K562 treated with DMSO at 1 percent for 12 hours (cell line): ENCODE measurements around the gene PLK3. TPM values are rescaled to one million over a fixed set of nuclear protein-coding genes. Genes with fewer than 3 reads are reported as not detected.

Experiments
- total RNA-seq: library from RNA; unstranded; fragments of 300-600 nt; gene quantifications from 2 replicates; pipeline ENCODE4 v1.2.3, GENCODE V29; 2022; ENCODE audit not compliant: insufficient read depth

The PLK3 gene
- total RNA-seq, result 20.0 and 20.4 TPM in 2 replicates

DNA sequence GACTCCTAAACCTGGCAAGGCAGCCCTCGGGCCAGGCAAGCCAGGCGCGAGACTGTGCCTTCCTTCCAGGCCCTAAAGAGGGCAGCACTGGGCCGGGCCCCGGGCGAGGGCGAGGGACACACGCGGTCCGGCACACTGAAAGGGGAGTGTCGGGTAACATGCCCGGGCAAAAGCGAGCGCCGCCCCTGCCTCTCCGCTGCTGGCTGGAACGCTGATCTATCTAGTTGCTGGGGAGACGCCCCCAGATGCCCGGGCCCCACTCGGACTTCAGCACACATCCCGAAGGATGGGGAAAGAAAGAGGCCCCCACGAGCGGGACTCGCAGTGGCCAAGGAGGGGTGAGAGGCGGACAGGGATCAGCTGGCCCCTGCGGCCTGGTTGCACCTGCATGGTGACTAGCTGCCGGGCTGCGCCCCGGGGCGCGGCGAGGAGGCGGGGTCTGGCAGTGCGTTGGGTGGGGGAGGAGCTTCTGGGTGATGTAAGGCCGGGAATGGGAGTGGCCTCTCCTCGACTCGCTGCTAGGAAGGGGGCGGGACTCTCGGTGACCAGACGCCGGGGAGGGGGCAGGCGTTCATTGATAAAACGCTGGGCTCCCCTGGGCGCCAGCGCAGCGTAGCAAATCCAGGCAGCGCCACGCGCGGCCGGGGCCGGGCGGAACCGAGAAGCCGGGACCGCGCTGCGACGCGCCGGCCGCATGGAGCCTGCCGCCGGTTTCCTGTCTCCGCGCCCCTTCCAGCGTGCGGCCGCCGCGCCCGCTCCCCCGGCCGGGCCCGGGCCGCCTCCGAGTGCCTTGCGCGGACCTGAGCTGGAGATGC, at the start of gene PLK3:
Gene PLK3 (plus strand): TSS at position 608 of the 815 bp plus-strand sequence. CDS start 87 bp downstream, at position 695.

DNA sequence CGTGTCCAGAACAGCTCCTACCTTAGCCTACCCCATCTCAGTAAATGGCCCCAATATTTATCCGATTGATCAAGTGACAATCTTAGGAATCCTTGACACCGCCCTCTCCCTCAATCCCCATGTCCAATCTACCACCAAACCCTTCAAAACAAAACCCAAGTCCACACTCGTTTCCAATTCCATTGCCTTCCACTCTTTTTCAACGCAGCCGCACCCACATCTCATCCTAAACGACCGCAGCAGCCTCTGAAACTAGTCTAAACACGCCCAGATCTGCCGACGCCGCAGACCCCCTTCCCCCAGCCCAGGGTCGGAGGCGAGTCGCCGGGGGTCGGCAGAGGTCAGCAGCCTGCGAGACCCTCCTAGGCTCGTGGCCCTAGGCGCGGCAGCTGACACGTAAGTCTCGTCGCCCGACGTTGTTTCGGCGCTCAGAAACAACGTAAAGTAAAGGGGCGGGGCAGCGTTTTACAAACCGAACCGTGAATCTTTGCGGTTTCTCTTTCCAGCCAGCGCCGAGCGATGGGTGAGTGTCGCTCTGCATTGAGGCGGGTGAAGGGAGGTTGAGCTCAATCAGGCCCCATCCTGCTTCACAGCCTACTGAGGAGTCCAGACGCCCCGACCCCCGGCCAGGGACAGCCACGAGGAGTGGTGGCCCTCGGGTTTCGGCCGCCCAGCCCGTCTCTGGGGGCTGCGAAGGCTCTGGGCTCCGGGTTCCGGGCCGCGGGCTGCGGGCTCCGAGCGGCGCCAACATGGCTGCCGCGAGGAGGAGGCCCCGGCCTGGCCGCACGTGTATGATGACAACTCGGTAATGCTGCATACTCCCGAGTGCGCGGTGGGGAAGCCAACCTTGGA, 24.9 kb upstream of the PLK3 start, which contains the start of gene RPS8:
Gene RPS8 (plus strand): TSS at position 463 of the 852 bp plus-strand sequence. CDS start 57 bp downstream, at position 520.

DNA sequence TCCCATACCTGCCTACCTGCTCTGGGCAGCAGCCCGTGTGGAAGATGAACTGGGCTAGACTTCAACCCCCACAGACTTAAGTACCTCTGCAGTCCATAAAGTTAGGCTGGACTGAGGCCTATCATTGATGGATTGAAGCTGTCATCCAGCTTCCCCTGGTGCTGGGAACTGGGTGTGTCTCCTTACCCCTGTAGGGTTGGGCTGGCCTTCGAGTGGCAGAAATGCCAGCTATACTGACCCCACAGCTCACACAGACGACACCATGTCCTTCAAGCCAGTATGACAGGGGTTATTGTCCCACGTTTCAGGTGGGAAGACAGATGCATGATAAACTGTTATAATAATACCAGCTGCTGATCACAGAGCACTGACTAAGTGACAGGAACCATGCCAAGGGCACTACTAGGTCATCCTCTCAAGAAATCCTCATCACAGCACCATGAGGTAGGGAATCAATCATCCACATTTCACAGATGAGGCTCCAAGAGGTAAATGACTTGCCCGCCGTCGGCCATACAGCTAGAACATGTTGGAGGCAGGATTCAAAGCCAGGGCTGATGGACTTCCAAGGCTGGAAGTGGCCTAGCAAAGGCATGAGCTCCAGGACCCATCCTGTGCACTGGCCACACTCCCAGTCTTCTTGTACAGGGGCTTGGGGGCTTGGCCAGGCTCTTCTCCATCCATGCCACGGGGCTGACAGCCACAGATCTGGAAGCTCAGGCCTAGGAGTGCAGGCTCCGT, 11.9 kb upstream of the PLK3 start, which contains the start of gene BEST4:
Gene BEST4 (minus strand): TSS at position 51 of the 741 bp plus-strand sequence. CDS start 465 bp downstream, outside the sequence.

DNA sequence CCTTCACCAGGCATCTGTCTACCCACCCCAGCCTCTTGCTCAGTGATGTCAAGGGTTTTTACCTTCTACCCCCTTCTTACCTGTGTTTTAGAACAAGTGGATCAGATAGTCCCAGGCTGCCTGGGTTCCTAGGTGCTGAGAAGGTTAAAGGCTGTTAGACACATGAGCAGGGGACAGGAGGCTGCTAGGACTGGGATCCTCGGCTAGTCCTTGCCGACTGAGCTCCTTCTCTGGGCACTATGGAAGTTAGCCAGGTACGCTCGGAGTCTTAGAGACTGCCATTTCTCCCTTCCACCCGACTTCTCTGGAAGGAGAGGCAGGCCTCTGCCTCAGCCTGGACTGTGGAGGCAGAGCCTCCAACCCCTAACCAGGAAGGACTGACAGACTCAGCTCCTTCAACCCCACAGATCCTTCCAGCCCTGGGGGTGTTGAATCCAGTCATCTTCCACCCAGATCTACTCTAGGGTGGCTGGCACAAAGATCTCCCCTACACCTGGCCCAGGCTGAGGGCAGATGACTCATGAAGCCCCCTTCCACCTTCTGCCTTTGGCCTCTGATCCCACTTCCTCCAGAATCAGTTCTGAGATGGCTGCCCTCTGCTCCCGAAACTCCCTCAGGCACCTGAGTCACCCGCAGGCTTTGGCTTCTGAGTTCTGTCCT, 6.7 kb downstream of the PLK3 start, which contains the start of gene DYNLT4:
Gene DYNLT4 (minus strand): TSS at position 648 of the 660 bp plus-strand sequence. CDS start 683 bp downstream, outside the sequence.

DNA sequence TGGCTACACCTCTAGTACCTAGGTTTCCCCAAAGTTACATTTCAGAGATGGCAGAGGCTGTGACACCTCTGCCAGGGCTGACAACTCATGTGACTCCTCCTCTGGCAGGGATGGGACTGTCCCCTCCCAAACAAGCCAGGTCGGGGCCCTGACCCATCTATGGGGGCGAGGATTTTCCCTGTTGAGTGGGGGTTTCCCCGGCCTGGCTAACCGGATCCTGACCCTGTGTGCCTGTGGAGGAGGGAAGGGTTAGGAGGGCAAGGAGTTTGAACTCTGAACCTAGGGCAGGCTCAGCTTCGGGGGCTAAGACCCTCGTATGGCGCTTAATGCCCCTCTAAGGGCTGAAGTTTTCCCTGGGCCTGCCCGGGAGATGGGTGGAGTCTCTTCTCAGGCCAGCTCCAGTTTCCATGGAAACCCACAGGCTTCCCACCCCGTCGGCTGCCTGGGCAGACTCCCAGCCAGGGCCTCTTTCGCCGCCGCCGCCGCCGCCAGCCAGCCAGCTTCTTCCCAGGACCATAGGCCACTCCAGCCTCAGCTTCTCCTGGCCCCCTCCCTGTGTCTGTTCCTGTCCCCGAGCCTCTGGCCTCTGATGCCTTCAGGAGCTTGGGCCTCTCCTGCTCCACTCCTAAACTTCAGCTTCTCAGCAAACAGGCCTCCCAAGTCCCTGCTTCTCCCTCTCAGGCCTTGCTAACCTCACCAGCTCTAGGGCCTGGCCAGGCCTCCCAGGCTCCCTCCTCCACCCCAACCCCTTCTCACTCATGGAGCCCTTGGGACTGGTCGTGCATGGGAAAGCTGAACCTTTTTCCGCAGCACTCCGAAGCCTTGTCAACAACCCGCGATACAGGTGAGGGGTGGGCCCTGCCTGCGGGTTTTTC, 8.1 kb downstream of the PLK3 start, which contains the start of gene BTBD19:
Gene BTBD19 (plus strand): TSS at position 461 of the 875 bp plus-strand sequence. CDS start 298 bp downstream, at position 759.

DNA sequence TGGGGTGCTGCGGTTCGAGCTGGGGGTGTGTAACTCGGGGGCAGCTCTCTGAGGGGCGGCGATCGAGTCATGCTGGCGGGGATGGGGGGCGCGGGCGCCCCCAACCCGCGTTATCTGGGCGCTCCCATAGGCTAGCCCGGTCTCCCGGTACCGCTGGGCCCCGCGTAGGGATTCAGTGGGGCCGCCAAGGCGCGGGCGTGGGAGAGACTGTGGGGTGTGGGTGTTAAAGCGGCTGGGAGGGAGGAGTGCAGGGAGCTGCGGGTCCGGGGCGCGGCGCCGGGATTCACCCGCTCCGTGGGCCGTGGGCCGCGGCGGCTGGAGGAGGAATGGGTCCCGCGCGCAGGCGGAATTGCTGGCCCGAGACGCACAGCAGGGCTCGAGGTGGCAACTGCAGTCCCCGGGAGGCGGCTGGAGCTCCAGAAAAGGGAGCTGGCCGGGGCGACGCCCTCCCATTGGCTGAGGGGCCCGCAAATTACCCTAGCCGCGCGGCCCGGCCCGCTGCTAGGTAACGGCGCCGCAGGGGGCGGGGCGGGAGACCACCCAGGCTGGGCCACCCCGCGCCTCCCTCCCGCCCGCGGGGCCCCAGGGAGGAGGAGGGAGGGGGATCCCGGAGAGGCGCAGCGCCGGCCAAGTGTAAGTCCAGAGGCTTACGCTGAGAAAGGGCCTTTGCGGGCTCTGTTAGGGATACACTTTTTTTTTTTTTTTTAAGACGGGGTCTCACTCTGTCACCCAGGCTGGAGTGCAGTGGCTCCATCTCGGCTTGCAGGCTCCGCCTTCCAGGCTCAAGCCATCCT, 42.9 kb downstream of the PLK3 start, which contains the start of gene PTCH2:
Gene PTCH2 (minus strand): TSS at position 392 of the 794 bp plus-strand sequence. CDS start 321 bp downstream, at position 71.

Other genes with a start within 250 kb of the PLK3 start
- gene TMEM53, start 125.9 kb upstream of the PLK3 start, total RNA-seq, result 11.5 and 13.9 TPM in 2 replicates
- gene ARMH1, start 125.7 kb upstream of the PLK3 start, total RNA-seq, result not detected in 2 replicates
- not detected in 2 replicates for gene RNU5D-1, start 69.2 kb upstream of the PLK3 start, total RNA-seq
- 147 and 212 TPM in 2 replicates for gene KIF2C, start 60.5 kb upstream of the PLK3 start, total RNA-seq
- gene RPS8, start 24.8 kb upstream of the PLK3 start, total RNA-seq, result 5,947 and 7,007 TPM in 2 replicates
- not detected in 2 replicates for gene BEST4, start 12.2 kb upstream of the PLK3 start, total RNA-seq
- not detected in 2 replicates for gene DYNLT4, start 7.0 kb downstream of the PLK3 start, total RNA-seq
- gene BTBD19, start 8.1 kb downstream of the PLK3 start, total RNA-seq, result 1.6 and 3.0 TPM in 2 replicates
- 0.58 and 1.1 TPM in 2 replicates for gene PTCH2, start 42.9 kb downstream of the PLK3 start, total RNA-seq
- 61.4 and 63.5 TPM in 2 replicates for gene EIF2B3, start 186.2 kb downstream of the PLK3 start, total RNA-seq
- 46.4 and 70.8 TPM in 2 replicates for gene HECTD3, start 210.9 kb downstream of the PLK3 start, total RNA-seq
- 358 and 440 TPM in 2 replicates for gene UROD, start 211.9 kb downstream of the PLK3 start, total RNA-seq